ENCODE measurements around the gene TAF13.
"Not testable (repeated sequence)": the region's sequence is repeated elsewhere in the genome, so short reads cannot be mapped to it uniquely, and the experiment has no call there.

The TAF13 gene

GRCh38 chr1:109069294-109069693, 6.5 kb downstream of the TAF13 start:
- DNase-seq (ENCODE audit: low read depth): no peak
- no peak overlapping the region for H3K4me3 ChIP-seq (ENCODE audit: low read depth, low read length)
- in situ Hi-C loops (cut with HindIII; ENCODE audit: low sequenced_read_pairs): no loop called here
- TF ChIP-seq, protein P1, sequence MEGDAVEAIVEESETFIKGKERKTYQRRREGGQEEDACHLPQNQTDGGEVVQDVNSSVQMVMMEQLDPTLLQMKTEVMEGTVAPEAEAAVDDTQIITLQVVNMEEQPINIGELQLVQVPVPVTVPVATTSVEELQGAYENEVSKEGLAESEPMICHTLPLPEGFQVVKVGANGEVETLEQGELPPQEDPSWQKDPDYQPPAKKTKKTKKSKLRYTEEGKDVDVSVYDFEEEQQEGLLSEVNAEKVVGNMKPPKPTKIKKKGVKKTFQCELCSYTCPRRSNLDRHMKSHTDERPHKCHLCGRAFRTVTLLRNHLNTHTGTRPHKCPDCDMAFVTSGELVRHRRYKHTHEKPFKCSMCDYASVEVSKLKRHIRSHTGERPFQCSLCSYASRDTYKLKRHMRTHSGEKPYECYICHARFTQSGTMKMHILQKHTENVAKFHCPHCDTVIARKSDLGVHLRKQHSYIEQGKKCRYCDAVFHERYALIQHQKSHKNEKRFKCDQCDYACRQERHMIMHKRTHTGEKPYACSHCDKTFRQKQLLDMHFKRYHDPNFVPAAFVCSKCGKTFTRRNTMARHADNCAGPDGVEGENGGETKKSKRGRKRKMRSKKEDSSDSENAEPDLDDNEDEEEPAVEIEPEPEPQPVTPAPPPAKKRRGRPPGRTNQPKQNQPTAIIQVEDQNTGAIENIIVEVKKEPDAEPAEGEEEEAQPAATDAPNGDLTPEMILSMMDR (IDR thresholded peaks at IDR 0.05; ENCODE audit: low read depth, low read length, missing control alignments): no peak

DNA sequence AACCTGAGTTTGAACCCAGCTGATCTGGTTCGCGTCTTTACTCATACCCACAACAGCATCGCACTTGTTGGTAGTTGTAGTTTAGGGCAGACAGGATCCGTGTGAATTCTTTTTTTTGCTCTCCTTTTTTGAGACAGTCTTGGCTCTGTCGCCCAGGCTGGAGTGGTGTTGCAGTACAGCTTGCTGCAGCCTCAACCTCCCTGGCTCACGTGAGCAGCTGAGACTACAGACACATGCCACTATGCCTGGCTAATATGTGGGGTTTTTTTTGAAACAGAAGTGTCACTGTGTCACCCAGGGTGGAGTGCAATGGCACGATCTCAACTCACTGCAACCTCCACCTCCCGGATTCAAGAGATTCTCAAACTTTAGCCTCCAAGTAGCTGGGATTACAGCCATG, 7.9 kb downstream of the TAF13 start:
- no peak for DNase-seq (ENCODE audit: low read depth)
- in situ Hi-C loops (cut with HindIII; ENCODE audit: low sequenced_read_pairs): no loop called here
- H3K4me3 ChIP-seq (ENCODE audit: low read depth, low read length): no peak overlapping the region
- TF ChIP-seq, protein P1 (IDR thresholded peaks at IDR 0.05; ENCODE audit: low read depth, low read length, missing control alignments): no peak

DNA sequence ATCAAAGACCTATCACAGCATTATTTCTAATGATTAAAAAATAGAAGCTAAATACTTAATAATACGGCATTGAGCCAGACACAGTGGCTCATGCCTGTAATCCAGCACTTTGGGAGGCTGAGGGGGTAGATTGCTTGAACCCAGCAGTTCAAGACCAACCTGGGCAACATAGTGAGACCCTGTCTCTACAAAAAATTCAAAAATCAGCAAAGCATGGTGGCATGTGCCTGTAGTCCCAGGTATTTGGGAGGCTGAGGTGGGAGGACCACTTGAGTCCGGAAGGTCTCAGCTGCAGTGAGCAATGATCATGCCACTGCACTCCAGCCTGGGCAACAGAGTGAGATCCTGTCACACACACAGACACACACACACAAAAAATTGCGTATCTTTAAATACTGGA, 10.7 kb downstream of the TAF13 start:
- TF ChIP-seq, protein P1 (IDR thresholded peaks at IDR 0.05; ENCODE audit: low read depth, low read length, missing control alignments): no peak
- H3K4me3 ChIP-seq (ENCODE audit: low read depth, low read length): no peak overlapping the region
- in situ Hi-C loops (cut with HindIII; ENCODE audit: low sequenced_read_pairs): no loop called here
- DNase-seq (ENCODE audit: low read depth): no peak

- TF ChIP-seq, protein P1 (IDR thresholded peaks at IDR 0.05; ENCODE audit: low read depth, low read length, missing control alignments): no peak
- H3K4me3 ChIP-seq (ENCODE audit: low read depth, low read length): no peak overlapping the region
- in situ Hi-C loops (cut with HindIII; ENCODE audit: low sequenced_read_pairs): no loop called here
- DNase-seq (ENCODE audit: low read depth): no peak
These were observed 14.6 kb downstream of the TAF13 start for GRCh38 chr1:109061183-109061582.

DNA sequence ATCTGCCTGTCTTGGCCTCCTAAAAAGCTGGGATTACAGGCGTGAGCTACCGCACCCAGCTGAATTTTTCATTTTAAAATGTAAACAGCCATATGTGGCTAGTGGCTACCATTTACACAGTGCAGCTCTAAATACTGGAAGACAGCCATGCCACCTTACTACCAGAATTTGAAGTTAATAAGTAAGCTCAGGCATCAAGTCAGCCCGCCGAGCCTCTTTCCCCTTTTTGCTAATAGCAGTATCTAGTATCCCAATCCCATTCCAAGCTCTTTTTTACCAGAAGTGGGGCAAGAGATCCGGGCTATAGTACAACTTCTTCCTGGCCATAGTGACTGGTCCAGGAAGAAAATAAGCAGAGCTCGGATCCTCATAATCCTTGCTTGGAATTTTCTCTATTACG, 15.1 kb downstream of the TAF13 start:
- TF ChIP-seq, protein P1 (IDR thresholded peaks at IDR 0.05; ENCODE audit: low read depth, low read length, missing control alignments): no peak
- no peak for DNase-seq (ENCODE audit: low read depth)
- H3K4me3 ChIP-seq (ENCODE audit: low read depth, low read length): no peak overlapping the region
- in situ Hi-C loops (cut with HindIII; ENCODE audit: low sequenced_read_pairs): no loop called here

- no peak overlapping the region for H3K4me3 ChIP-seq (ENCODE audit: low read depth, low read length)
- in situ Hi-C loops (cut with HindIII; ENCODE audit: low sequenced_read_pairs): no loop called here
- TF ChIP-seq, protein P1 (IDR thresholded peaks at IDR 0.05; ENCODE audit: low read depth, low read length, missing control alignments): no peak
- no peak for DNase-seq (ENCODE audit: low read depth)
These were observed 16.8 kb downstream of the TAF13 start for GRCh38 chr1:109059026-109059425.

DNA sequence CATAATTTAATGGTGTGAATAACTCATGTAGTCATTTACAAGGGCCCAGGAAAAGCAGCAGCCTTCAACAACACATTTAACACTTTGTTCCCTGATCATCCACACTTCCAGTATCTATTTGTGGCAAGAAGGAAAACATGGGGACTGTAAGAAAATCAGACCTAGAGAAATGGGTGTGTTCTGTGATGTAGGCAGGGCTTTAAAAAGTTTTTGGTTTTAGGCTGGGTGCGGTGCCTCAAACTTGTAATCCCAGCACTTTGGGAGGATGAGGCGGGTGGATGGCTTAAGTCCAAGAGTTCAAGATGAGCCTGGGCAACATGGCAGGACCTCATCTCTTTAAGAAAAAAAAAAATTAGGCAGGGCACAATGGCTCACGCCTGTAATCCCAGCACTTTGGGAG, 19.7 kb downstream of the TAF13 start:
- DNase-seq (ENCODE audit: low read depth): no peak
- TF ChIP-seq, protein P1 (IDR thresholded peaks at IDR 0.05; ENCODE audit: low read depth, low read length, missing control alignments): no peak
- no peak overlapping the region for H3K4me3 ChIP-seq (ENCODE audit: low read depth, low read length)
- in situ Hi-C loops (cut with HindIII; ENCODE audit: low sequenced_read_pairs): no loop called here

GRCh38 chr1:109052145-109052544, 23.7 kb downstream of the TAF13 start:
- DNase-seq (ENCODE audit: low read depth); H3K4me3 ChIP-seq (ENCODE audit: low read depth, low read length); in situ Hi-C loops (cut with HindIII; ENCODE audit: low sequenced_read_pairs): not testable (repeated sequence)
